GM23338 (cell line): ENCODE measurements around the gene ZBTB49. TPM values are rescaled to one million over a fixed set of nuclear protein-coding genes. Genes with fewer than 3 reads are reported as not detected.

Source experiments
- ATAC-seq: fragments of 200-7000 bp; cut with Tn5 transposase; 3 replicates; pipeline ENCODE4 v1.9.1; 2020
- DNase-seq: peaks from one replicate; pipeline ENCODE4 v3.0.0-alpha.2; 2015; ENCODE audit warnings: low spot score
- H2AFZ ChIP-seq: fragments of 200-600 bp; sonication (generic); 2 replicates; pipeline ENCODE4 v1.8.0; 2016; ENCODE audit warnings: antibody characterized with exemption, mild to moderate bottlenecking, moderate library complexity
- H3F3A ChIP-seq: fragments of 200-600 bp; sonication (generic); replicated peaks from 2 replicates; pipeline ENCODE4 v1.8.0; 2017; ENCODE audit warnings: antibody characterized with exemption, mixed run types, low read depth
- H3K27ac ChIP-seq: fragments of 200-600 bp; sonication (generic); 2 replicates; pipeline ENCODE4 v1.6.1; 2016; ENCODE audit warnings: low read depth
- H3K27me3 ChIP-seq: fragments of 200-600 bp; sonication (generic); 2 replicates; pipeline ENCODE4 v1.8.0; 2016; ENCODE audit warnings: mild to moderate bottlenecking, mixed run types, moderate library complexity; ENCODE audit not compliant: insufficient read depth
- H3K36me3 ChIP-seq: fragments of 200-600 bp; sonication (generic); 2 replicates; pipeline ENCODE4 v1.8.0; 2016; ENCODE audit warnings: mild to moderate bottlenecking; ENCODE audit not compliant: insufficient read depth
- H3K4me1 ChIP-seq: fragments of 200-600 bp; sonication (generic); 2 replicates; pipeline ENCODE4 v1.8.0; 2016; ENCODE audit warnings: mild to moderate bottlenecking, moderate library complexity; ENCODE audit not compliant: insufficient read depth
- H3K4me2 ChIP-seq: fragments of 200-600 bp; sonication (generic); 2 replicates; pipeline ENCODE4 v1.7.1; 2017; ENCODE audit warnings: mixed run types
- H3K4me3 ChIP-seq: fragments of 200-600 bp; sonication (generic); 2 replicates; pipeline ENCODE4 v1.6.1; 2016; ENCODE audit warnings: mixed run types
- H3K79me2 ChIP-seq: fragments of 200-600 bp; sonication (generic); replicated peaks from 2 replicates; pipeline ENCODE4 v1.8.0; 2017; ENCODE audit warnings: mild to moderate bottlenecking; ENCODE audit not compliant: insufficient read depth
- H3K9me2 ChIP-seq: fragments of 200-600 bp; sonication (generic); 2 replicates; pipeline ENCODE4 v1.8.0; 2017; ENCODE audit not compliant: insufficient read depth
- H4K20me1 ChIP-seq: fragments of 200-600 bp; sonication (generic); replicated peaks from 2 replicates; pipeline ENCODE4 v1.8.0; 2017; ENCODE audit warnings: mild to moderate bottlenecking; ENCODE audit not compliant: insufficient read depth
- H3K27ac Mint-ChIP-seq: 2 replicates; pipeline ENCODE4 v1.8.0; 2020; ENCODE audit warnings: inconsistent platforms, mild to moderate bottlenecking, moderate library complexity, mixed read lengths
- H3K27me3 Mint-ChIP-seq: 3 replicates; pipeline ENCODE4 v1.8.0; 2022; ENCODE audit warnings: low read depth, mild to moderate bottlenecking, moderate library complexity, mixed read lengths, inconsistent platforms; ENCODE audit not compliant: insufficient read depth, poor library complexity
- H3K36me3 Mint-ChIP-seq: 3 replicates; pipeline ENCODE4 v1.8.0; 2021; ENCODE audit warnings: low read depth, mild to moderate bottlenecking, inconsistent platforms, moderate library complexity, mixed read lengths
- H3K4me1 Mint-ChIP-seq: 3 replicates; pipeline ENCODE4 v1.8.0; 2020; ENCODE audit warnings: mild to moderate bottlenecking, inconsistent platforms, mixed read lengths
- H3K4me3 Mint-ChIP-seq: 3 replicates; pipeline ENCODE4 v1.8.0; 2021; ENCODE audit warnings: moderate library complexity, mild to moderate bottlenecking, inconsistent platforms, mixed read lengths
- H3K9me3 Mint-ChIP-seq: 3 replicates; pipeline ENCODE4 v1.8.0; 2020; ENCODE audit warnings: moderate library complexity, mild to moderate bottlenecking, inconsistent platforms, mixed read lengths
- CREB1 ChIP-seq: fragments of 250-450 bp; sonication (Bioruptor Pico); IDR thresholded peaks from 2 replicates; pipeline ENCODE4 v1.5.0; 2020; ENCODE audit warnings: low read depth, mild to moderate bottlenecking, moderate library complexity
- EZH2 ChIP-seq: fragments of 200-600 bp; sonication (generic); IDR thresholded peaks from one replicate; pipeline ENCODE4 v1.8.0; 2017; ENCODE audit warnings: antibody characterized with exemption, mild to moderate bottlenecking, low read depth; ENCODE audit not compliant: unreplicated experiment
- EZH2phosphoT487 ChIP-seq: fragments of 200-600 bp; sonication (generic); IDR thresholded peaks from one replicate; pipeline ENCODE4 v1.8.1; 2018; ENCODE audit warnings: antibody characterized with exemption; ENCODE audit not compliant: unreplicated experiment
- POLR2AphosphoS5 ChIP-seq: IDR thresholded peaks from 2 replicates; pipeline ENCODE4 v1.6.1; 2016; ENCODE audit warnings: antibody characterized with exemption, low read depth
- STAT1 ChIP-seq: IDR thresholded peaks from one replicate; pipeline ENCODE4 v1.6.1; 2016; ENCODE audit warnings: antibody characterized with exemption; ENCODE audit not compliant: unreplicated experiment
- ZNF331 ChIP-seq: fragments of 250-450 bp; sonication (Bioruptor Pico); IDR thresholded peaks from 2 replicates; pipeline ENCODE4 v1.5.0; 2020; ENCODE audit warnings: low read depth, mild to moderate bottlenecking, moderate library complexity
- ZNF462 ChIP-seq: fragments of 250-450 bp; sonication (Bioruptor Pico); IDR thresholded peaks from 2 replicates; pipeline ENCODE4 v1.5.0; 2020; ENCODE audit warnings: mild to moderate bottlenecking, moderate library complexity
- polyA plus RNA-seq: library from polyadenylated mRNA; unstranded; fragments of >200 nt; fragmentation: Nextera tagmentation; extraction: Ambion mirVana; gene quantifications from 2 replicates; pipeline ENCODE4 v1.2.1, GENCODE V29; 2016
- total RNA-seq: library from RNA; depleted of rRNA; stranded (reverse); fragments of >200 nt; shearing (Covaris generic); gene quantifications from 2 replicates; pipeline ENCODE4 v1.2.3, GENCODE V29; 2014
- TF ChIP-seq, protein P1 (sequence below): IDR thresholded peaks from one replicate; pipeline ENCODE4 v1.6.1; 2018; ENCODE audit warnings: antibody characterized with exemption; ENCODE audit not compliant: unreplicated experiment
- TF ChIP-seq, protein P2 (sequence below), 2 experiments: fragments of 200-600 bp in 1 of 2; sonication (generic) in 1 of 2; conservative IDR thresholded peaks; 2 replicates each; pipeline versions ENCODE4 v1.5.1 to v1.6.1; 2016 to 2017; ENCODE audit warnings: antibody characterized with exemption in 2 of 2, low read depth in 2 of 2, mild to moderate bottlenecking in 2 of 2, moderate library complexity in 1 of 2

ZBTB49 gene
- total and polyA plus RNA-seq, 2 experiments from 2014 or later, result 4.1 to 6.0 TPM

DNA sequence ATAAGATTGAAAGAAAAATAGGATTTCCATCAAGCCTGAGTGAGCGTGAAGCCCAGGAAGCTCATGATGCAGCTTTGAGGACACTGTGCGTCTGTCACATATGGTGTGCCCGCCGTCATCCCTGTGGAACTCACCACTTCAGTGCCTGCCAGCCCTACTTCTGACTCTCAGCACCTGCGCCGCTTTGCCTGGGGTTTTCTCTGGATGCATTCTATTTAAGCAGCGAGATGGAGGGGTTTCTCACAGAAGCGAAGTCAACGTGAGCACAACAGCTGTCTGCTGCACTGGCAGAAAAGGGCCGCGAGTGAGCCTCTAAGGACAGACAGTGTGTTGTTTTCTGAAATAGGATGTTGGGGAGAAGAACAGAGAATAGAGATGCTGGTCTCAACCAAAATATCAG lies 35.9 kb upstream of the ZBTB49 start (continued):
- no peak for TF ChIP-seq ZNF462 (CRISPR knock-in tag)

DNA sequence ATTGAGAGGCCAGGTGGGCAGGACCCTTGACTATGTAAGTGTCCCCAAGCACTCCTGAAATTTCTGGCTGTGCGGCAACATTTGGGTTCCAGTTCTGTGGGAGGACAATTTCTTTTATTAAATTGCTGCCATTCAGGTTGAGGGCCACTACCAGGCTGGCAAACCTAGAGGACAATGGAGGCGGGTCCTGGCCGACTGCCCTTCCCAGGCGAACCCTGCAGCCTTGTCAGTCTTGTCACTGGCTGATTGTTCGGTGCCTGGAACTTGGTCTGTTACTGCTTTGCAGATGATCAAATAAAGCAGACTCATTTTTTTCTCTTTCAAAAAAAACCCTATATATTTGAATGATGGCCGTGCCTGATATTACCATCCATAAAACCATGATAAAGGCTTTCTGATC lies 35.4 kb upstream of the ZBTB49 start:
- Mint-ChIP-seq H3K9me3 (no peaks in the 10 kb centered on the region), H3K4me3 (no peak overlapping the region), H3K4me1 (no peaks in the 10 kb centered on the region), H3K27me3 (peaks cover 6% of the 10 kb centered on the region), H3K27ac (no peak overlapping the region), H3K36me3 (no peaks in the 10 kb centered on the region)
- H4K20me1 ChIP-seq, result no peaks in the 10 kb centered on the region
- no peak for DNase-seq
- no peaks in the 10 kb centered on the region for H3K9me2 ChIP-seq
- H3K4me2 ChIP-seq, result no peak overlapping the region
- no peaks in the 10 kb centered on the region for H3K4me1 ChIP-seq
- peaks cover 9% of the 10 kb centered on the region; the same call in 1 of the 2 replicates for H3K27me3 ChIP-seq
- H3K79me2 ChIP-seq, result no peaks in the 10 kb centered on the region
- TF ChIP-seq, protein P1, sequence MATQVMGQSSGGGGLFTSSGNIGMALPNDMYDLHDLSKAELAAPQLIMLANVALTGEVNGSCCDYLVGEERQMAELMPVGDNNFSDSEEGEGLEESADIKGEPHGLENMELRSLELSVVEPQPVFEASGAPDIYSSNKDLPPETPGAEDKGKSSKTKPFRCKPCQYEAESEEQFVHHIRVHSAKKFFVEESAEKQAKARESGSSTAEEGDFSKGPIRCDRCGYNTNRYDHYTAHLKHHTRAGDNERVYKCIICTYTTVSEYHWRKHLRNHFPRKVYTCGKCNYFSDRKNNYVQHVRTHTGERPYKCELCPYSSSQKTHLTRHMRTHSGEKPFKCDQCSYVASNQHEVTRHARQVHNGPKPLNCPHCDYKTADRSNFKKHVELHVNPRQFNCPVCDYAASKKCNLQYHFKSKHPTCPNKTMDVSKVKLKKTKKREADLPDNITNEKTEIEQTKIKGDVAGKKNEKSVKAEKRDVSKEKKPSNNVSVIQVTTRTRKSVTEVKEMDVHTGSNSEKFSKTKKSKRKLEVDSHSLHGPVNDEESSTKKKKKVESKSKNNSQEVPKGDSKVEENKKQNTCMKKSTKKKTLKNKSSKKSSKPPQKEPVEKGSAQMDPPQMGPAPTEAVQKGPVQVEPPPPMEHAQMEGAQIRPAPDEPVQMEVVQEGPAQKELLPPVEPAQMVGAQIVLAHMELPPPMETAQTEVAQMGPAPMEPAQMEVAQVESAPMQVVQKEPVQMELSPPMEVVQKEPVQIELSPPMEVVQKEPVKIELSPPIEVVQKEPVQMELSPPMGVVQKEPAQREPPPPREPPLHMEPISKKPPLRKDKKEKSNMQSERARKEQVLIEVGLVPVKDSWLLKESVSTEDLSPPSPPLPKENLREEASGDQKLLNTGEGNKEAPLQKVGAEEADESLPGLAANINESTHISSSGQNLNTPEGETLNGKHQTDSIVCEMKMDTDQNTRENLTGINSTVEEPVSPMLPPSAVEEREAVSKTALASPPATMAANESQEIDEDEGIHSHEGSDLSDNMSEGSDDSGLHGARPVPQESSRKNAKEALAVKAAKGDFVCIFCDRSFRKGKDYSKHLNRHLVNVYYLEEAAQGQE, result no peak
- TF ChIP-seq EZH2, result no peak
- TF ChIP-seq POLR2AphosphoS5, result no peak
- TF ChIP-seq ZNF331 (CRISPR knock-in tag), result no peak
- no peak for TF ChIP-seq STAT1
- TF ChIP-seq, protein P2, sequence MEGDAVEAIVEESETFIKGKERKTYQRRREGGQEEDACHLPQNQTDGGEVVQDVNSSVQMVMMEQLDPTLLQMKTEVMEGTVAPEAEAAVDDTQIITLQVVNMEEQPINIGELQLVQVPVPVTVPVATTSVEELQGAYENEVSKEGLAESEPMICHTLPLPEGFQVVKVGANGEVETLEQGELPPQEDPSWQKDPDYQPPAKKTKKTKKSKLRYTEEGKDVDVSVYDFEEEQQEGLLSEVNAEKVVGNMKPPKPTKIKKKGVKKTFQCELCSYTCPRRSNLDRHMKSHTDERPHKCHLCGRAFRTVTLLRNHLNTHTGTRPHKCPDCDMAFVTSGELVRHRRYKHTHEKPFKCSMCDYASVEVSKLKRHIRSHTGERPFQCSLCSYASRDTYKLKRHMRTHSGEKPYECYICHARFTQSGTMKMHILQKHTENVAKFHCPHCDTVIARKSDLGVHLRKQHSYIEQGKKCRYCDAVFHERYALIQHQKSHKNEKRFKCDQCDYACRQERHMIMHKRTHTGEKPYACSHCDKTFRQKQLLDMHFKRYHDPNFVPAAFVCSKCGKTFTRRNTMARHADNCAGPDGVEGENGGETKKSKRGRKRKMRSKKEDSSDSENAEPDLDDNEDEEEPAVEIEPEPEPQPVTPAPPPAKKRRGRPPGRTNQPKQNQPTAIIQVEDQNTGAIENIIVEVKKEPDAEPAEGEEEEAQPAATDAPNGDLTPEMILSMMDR (conservative IDR thresholded peaks at IDR 0.05; ENCODE audit: low read depth in 2 of 2), result no peak
- TF ChIP-seq CREB1, result no peak
- TF ChIP-seq EZH2phosphoT487, result no peak
- H3K27ac ChIP-seq, result no peak overlapping the region
- no peak overlapping the region for H2AFZ ChIP-seq
- no peaks in the 10 kb centered on the region for H3F3A ChIP-seq
- H3K36me3 ChIP-seq, result no peaks in the 10 kb centered on the region
- no peak for ATAC-seq
- H3K4me3 ChIP-seq, result no peak overlapping the region
